GM12878 (cell line): ENCODE measurements around the gene DFFB. TPM values are rescaled to one million over a fixed set of nuclear protein-coding genes. Genes with fewer than 3 reads are reported as not detected.

Source experiments
- BMI1 ChIP-seq: fragments of 450-650 bp; IDR thresholded peaks from 2 replicates; pipeline ENCODE4 v1.6.1; 2016; ENCODE audit warnings: mild to moderate bottlenecking, moderate library complexity, borderline replicate concordance
- CEBPB ChIP-seq, 2 experiments: fragments of 150-350 bp in 1 of 2; IDR thresholded peaks; 2 replicates each; pipeline ENCODE4 v1.6.1; 2012 to 2014; ENCODE audit warnings: low read depth in 2 of 2, low read length in 2 of 2, borderline replicate concordance in 1 of 2, inconsistent platforms in 1 of 2
- CREM ChIP-seq: IDR thresholded peaks from 2 replicates; pipeline ENCODE4 v1.6.1; 2014; ENCODE audit warnings: antibody characterized with exemption, low read depth
- MTA2 ChIP-seq: fragments of 450-650 bp; IDR thresholded peaks from 2 replicates; pipeline ENCODE4 v1.6.1; 2016; ENCODE audit warnings: low read depth, mild to moderate bottlenecking, moderate library complexity
- RELB ChIP-seq: fragments of 450-650 bp; IDR thresholded peaks from 2 replicates; pipeline ENCODE4 v1.6.1; 2017; ENCODE audit warnings: low read depth, mild to moderate bottlenecking, moderate library complexity
- STAT3 ChIP-seq: IDR thresholded peaks from 2 replicates; pipeline ENCODE4 v1.6.1; 2011; ENCODE audit warnings: low read depth, low read length, improper control_type of control experiment
- ZNF207 ChIP-seq: fragments of 450-650 bp; IDR thresholded peaks from 2 replicates; pipeline ENCODE4 v1.6.1; 2014; ENCODE audit warnings: antibody characterized with exemption, mild to moderate bottlenecking, borderline replicate concordance
- polyA plus RNA-seq, 11 experiments: library from polyadenylated mRNA; depleted of rRNA in 4 of 11; unstranded in 6 of 11; stranded (reverse) in 5 of 11; fragments of >200 nt; fragmentation: Nextera tagmentation in 4 of 11; fragmentation: Illumina TruSeq in 1 of 11; extraction: Ambion mirVana in 4 of 11; extraction: Trizol in 1 of 11; gene quantifications; 1 replicate in 1 of 11; 2 replicates in 10 of 11; pipeline versions ENCODE4 v1.2.1 to v1.2.3, GENCODE V29; 2011 to 2016; ENCODE audit warnings: inconsistent platforms in 2 of 11, missing spikeins in 2 of 11, low read depth in 1 of 11
- total RNA-seq, 4 experiments: library from RNA; depleted of rRNA in 3 of 4; stranded (reverse); fragments of >200 nt in 3 of 4; fragmentation: Illumina TruSeq in 1 of 4; extraction: Trizol in 1 of 4; gene quantifications; 2 replicates each; pipeline versions ENCODE4 v1.2.1 to v1.2.3, GENCODE V29; 2013 to 2021
- TF ChIP-seq, protein P1 (sequence below): IDR thresholded peaks from 2 replicates; pipeline ENCODE4 v1.6.1; 2012; ENCODE audit warnings: improper control_type of control experiment, low read depth, low read length; ENCODE audit not compliant: insufficient replicate concordance

The DFFB gene
- total and polyA plus RNA-seq, 10 of the 15 experiments (the other 5 are each of a cell fraction or from before 2014, with no cell fraction given), result 2.7 to 10.7 (median 6.5) TPM

DNA sequence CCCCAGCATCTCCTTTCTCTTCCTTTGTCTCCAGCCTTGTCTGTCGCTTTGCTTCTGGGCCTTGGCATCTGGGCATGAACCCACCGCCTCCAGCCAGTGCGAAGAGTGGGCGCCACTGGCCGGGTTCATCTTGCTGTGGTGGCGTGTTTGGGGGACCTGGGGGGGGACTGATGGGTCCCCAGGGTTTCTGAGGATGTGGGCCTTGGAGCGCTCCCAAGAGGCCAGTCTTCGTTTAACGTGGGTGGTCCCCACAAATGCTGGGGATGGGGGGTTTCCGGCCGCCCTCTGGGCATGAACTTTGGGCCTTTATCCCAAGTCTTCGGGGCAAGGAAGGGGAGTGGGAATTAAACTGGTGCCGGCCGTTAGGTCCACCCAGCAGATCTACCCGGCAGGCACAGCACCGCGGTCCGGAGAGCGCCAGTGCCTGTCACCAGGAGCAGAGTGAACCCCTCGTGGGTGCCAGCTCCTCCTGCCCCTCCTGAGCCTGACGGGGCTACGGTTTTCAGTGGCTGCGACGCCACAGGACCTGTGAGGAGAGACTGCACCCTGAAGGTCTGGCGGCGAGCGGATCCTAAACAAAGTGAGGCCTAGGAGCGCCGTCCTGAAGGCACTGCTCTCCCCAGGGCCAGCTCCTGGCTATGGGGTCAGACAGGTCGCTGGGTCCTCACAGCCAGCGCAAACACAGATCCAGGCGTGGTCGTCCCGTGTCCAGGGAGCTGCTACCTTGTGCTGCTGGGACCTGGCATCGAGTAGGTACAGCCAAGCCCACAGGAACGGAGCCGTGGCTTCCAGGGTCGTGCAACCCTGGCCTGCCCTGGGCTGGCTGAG lies 54.9 kb downstream of the DFFB start (continued):
- no peak for TF ChIP-seq RELB
- no peak for TF ChIP-seq CREM
- no peak for TF ChIP-seq BMI1
- TF ChIP-seq ZNF207, result no peak
- TF ChIP-seq, protein P1, sequence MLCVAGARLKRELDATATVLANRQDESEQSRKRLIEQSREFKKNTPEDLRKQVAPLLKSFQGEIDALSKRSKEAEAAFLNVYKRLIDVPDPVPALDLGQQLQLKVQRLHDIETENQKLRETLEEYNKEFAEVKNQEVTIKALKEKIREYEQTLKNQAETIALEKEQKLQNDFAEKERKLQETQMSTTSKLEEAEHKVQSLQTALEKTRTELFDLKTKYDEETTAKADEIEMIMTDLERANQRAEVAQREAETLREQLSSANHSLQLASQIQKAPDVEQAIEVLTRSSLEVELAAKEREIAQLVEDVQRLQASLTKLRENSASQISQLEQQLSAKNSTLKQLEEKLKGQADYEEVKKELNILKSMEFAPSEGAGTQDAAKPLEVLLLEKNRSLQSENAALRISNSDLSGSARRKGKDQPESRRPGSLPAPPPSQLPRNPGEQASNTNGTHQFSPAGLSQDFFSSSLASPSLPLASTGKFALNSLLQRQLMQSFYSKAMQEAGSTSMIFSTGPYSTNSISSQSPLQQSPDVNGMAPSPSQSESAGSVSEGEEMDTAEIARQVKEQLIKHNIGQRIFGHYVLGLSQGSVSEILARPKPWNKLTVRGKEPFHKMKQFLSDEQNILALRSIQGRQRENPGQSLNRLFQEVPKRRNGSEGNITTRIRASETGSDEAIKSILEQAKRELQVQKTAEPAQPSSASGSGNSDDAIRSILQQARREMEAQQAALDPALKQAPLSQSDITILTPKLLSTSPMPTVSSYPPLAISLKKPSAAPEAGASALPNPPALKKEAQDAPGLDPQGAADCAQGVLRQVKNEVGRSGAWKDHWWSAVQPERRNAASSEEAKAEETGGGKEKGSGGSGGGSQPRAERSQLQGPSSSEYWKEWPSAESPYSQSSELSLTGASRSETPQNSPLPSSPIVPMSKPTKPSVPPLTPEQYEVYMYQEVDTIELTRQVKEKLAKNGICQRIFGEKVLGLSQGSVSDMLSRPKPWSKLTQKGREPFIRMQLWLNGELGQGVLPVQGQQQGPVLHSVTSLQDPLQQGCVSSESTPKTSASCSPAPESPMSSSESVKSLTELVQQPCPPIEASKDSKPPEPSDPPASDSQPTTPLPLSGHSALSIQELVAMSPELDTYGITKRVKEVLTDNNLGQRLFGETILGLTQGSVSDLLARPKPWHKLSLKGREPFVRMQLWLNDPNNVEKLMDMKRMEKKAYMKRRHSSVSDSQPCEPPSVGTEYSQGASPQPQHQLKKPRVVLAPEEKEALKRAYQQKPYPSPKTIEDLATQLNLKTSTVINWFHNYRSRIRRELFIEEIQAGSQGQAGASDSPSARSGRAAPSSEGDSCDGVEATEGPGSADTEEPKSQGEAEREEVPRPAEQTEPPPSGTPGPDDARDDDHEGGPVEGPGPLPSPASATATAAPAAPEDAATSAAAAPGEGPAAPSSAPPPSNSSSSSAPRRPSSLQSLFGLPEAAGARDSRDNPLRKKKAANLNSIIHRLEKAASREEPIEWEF, result no peak
- no peak for TF ChIP-seq STAT3
- no peak for TF ChIP-seq CEBPB (IDR thresholded peaks at IDR 0.05; ENCODE audit: borderline replicate concordance in 1 of 2, low read depth in 2 of 2, low read length in 2 of 2)
- TF ChIP-seq MTA2, result no peak
- TF ChIP-seq, all 136 proteins: peak for 0
